22Rv1 (cell line): Measurements from ENCODE around the gene GLYATL2.

Source experiments
- H3K27ac ChIP-seq: fragments of 450-650 bp; 2 replicates; pipeline ENCODE4 v1.5.1; 2017
- CTCF ChIP-seq: fragments of 450-650 bp; IDR thresholded peaks from 2 replicates; pipeline ENCODE4 v1.5.1; 2017; ENCODE audit warnings: mild to moderate bottlenecking
- ZFX ChIP-seq: fragments of 450-650 bp; IDR thresholded peaks from 2 replicates; pipeline ENCODE4 v1.6.1; 2017; ENCODE audit warnings: antibody characterized with exemption, borderline replicate concordance

GLYATL2 gene

GRCh38 chr11:58832056-58832645 lies 12.4 kb downstream of the GLYATL2 start:
- H3K27ac ChIP-seq, result no peak overlapping the region
- TF ChIP-seq ZFX (no peak), CTCF (no peak)

- TF ChIP-seq ZFX, result no peak
- TF ChIP-seq CTCF, result no peak
- H3K27ac ChIP-seq, result no peak overlapping the region
Measured at GRCh38 chr11:58830673-58831301, 13.7 kb downstream of the GLYATL2 start.

- no peak overlapping the region for H3K27ac ChIP-seq
- no peak for TF ChIP-seq CTCF
- TF ChIP-seq ZFX, result no peak
Measured at GRCh38 chr11:58829786-58830185, 14.7 kb downstream of the GLYATL2 start.

- TF ChIP-seq CTCF (no peak), ZFX (no peak)
- no peak overlapping the region for H3K27ac ChIP-seq
Measured at GRCh38 chr11:58813693-58814092, 30.8 kb downstream of the GLYATL2 start.

GRCh38 chr11:58811499-58811898 lies 33.0 kb downstream of the GLYATL2 start:
- H3K27ac ChIP-seq, result no peak overlapping the region
- TF ChIP-seq ZFX (no peak), CTCF (no peak)

GRCh38 chr11:58807343-58807742 lies 37.2 kb downstream of the GLYATL2 start:
- TF ChIP-seq CTCF (no peak), ZFX (no peak)
- no peak overlapping the region for H3K27ac ChIP-seq

GRCh38 chr11:58805065-58805464 lies 39.4 kb downstream of the GLYATL2 start:
- H3K27ac ChIP-seq, result no peak overlapping the region
- TF ChIP-seq ZFX (no peak), CTCF (no peak)
